MM.1S (cell line): ENCODE measurements around the gene RAB4B.

Experiments
- CTCF ChIP-seq: fragments of 300-600 bp; sonication (generic); IDR thresholded peaks from 2 replicates; pipeline ENCODE4 v1.5.1; 2016; ENCODE audit warnings: antibody characterized with exemption, low read length, mixed read lengths
- EZH2 ChIP-seq: fragments of 300-600 bp; sonication (generic); optimal IDR thresholded peaks from 2 replicates; pipeline ENCODE3; 2017; ENCODE audit warnings: low read depth, mild to moderate bottlenecking, antibody characterized with exemption, low read length, mixed read lengths
- EZH2phosphoT487 ChIP-seq: fragments of 300-600 bp; sonication (generic); IDR thresholded peaks from 2 replicates; pipeline ENCODE4 v1.6.1; 2018; ENCODE audit warnings: antibody characterized with exemption, low read length

GRCh38 chr19:40778706-40779284 is 748 bp downstream of the RAB4B start:
- TF ChIP-seq EZH2 (no peak), CTCF (no peak), EZH2phosphoT487 (no peak)
